Measurements from ENCODE around the gene HCN4. TPM values are rescaled to one million over a fixed set of nuclear protein-coding genes. Genes with fewer than 3 reads are reported as not detected.
A peak's percentile ranks its signal among the peaks of the same experiment; 100 is the strongest.

HCN4 gene
- total RNA-seq, 1 donor from 2014 or later = 1.4 TPM

- no peak for TF ChIP-seq CTCF (IDR thresholded peaks at IDR 0.05; ENCODE audit: insufficient read depth, low read length, poor library complexity, severe bottlenecking)
- Histone ChIP-seq H3K36me3 (ENCODE audit: control insufficient read depth, insufficient read depth, low read length) (no peaks in the 10 kb centered on the region), H3K27me3 (ENCODE audit: control insufficient read depth, insufficient read depth, low read length) (peaks cover 8% of the 10 kb centered on the region), H3K4me3 (ENCODE audit: low read depth, low read length) (no peak overlapping the region)
- DNase-seq (ENCODE audit: low read depth) = no peak
Observed at GRCh38 chr15:73328149-73328820, 40.5 kb downstream of the HCN4 start.

- DNase-seq (ENCODE audit: low read depth) = no peak
- no peaks in the 10 kb centered on the region for H3K36me3 ChIP-seq (ENCODE audit: control insufficient read depth, insufficient read depth, low read length)
- TF ChIP-seq CTCF (IDR thresholded peaks at IDR 0.05; ENCODE audit: insufficient read depth, low read length, poor library complexity, severe bottlenecking) = no peak
- peaks cover 8% of the 10 kb centered on the region for H3K27me3 ChIP-seq (ENCODE audit: control insufficient read depth, insufficient read depth, low read length)
- no peak overlapping the region for H3K4me3 ChIP-seq (ENCODE audit: low read depth, low read length)
Observed at GRCh38 chr15:73326157-73326556, 42.6 kb downstream of the HCN4 start.

GRCh38 chr15:73325191-73325861 lies 43.4 kb downstream of the HCN4 start:
- H3K27me3 ChIP-seq (ENCODE audit: control insufficient read depth, insufficient read depth, low read length) = peaks cover 11% of the 10 kb centered on the region
- TF ChIP-seq CTCF (IDR thresholded peaks at IDR 0.05; ENCODE audit: insufficient read depth, low read length, poor library complexity, severe bottlenecking) = peak; percentile 22
- H3K4me3 ChIP-seq (ENCODE audit: low read depth, low read length) = no peak overlapping the region
- no peaks in the 10 kb centered on the region for H3K36me3 ChIP-seq (ENCODE audit: control insufficient read depth, insufficient read depth, low read length)
- DNase-seq (ENCODE audit: low read depth) = no peak

- Histone ChIP-seq H3K36me3 (ENCODE audit: control insufficient read depth, insufficient read depth, low read length) (no peaks in the 10 kb centered on the region), H3K27me3 (ENCODE audit: control insufficient read depth, insufficient read depth, low read length) (peaks cover 15% of the 10 kb centered on the region), H3K4me3 (ENCODE audit: low read depth, low read length) (no peak overlapping the region)
- no peak for DNase-seq (ENCODE audit: low read depth)
- TF ChIP-seq CTCF (IDR thresholded peaks at IDR 0.05; ENCODE audit: insufficient read depth, low read length, poor library complexity, severe bottlenecking) = no peak
Observed at GRCh38 chr15:73324496-73325170, 44.1 kb downstream of the HCN4 start.

GRCh38 chr15:73323956-73324355 lies 44.8 kb downstream of the HCN4 start:
- Histone ChIP-seq H3K4me3 (ENCODE audit: low read depth, low read length) (no peak overlapping the region), H3K36me3 (ENCODE audit: control insufficient read depth, insufficient read depth, low read length) (no peaks in the 10 kb centered on the region), H3K27me3 (ENCODE audit: control insufficient read depth, insufficient read depth, low read length) (peaks cover 19% of the 10 kb centered on the region)
- DNase-seq (ENCODE audit: low read depth) = no peak
- TF ChIP-seq CTCF (IDR thresholded peaks at IDR 0.05; ENCODE audit: insufficient read depth, low read length, poor library complexity, severe bottlenecking) = no peak

Data from kidney epithelial cell (primary cell).